IPS-20b (cell line): ENCODE data around the gene HK1.

Experiments
- H3K27ac ChIP-seq: one replicate; pipeline ENCODE4 v1.5.1; 2013; ENCODE audit warnings: low read length
- H3K27me3 ChIP-seq: 2 replicates; pipeline ENCODE4 v1.6.1; 2013; ENCODE audit warnings: mild to moderate bottlenecking, low read length, inconsistent platforms; ENCODE audit not compliant: insufficient read depth
- H3K36me3 ChIP-seq: 2 replicates; pipeline ENCODE4 v1.6.1; 2013; ENCODE audit warnings: low read depth, mild to moderate bottlenecking, inconsistent platforms, low read length, moderate library complexity; ENCODE audit not compliant: insufficient read depth
- H3K4me1 ChIP-seq: 2 replicates; pipeline ENCODE4 v1.6.1; 2013; ENCODE audit warnings: mild to moderate bottlenecking, control low read depth, inconsistent platforms, low read length, moderate library complexity; ENCODE audit not compliant: insufficient read depth
- H3K4me3 ChIP-seq: 2 replicates; pipeline ENCODE4 v1.5.1; 2013; ENCODE audit warnings: mild to moderate bottlenecking, low read length, inconsistent platforms
- H3K9ac ChIP-seq: 2 replicates; pipeline ENCODE4 v1.6.1; 2013; ENCODE audit warnings: low read depth, mild to moderate bottlenecking, inconsistent platforms, low read length, moderate library complexity
- H3K9me3 ChIP-seq: 2 replicates; pipeline ENCODE4 v1.6.1; 2013; ENCODE audit warnings: mild to moderate bottlenecking, low read depth, low read length, inconsistent platforms; ENCODE audit not compliant: insufficient read depth

Gene HK1

GRCh38 chr10:69400936-69401335, 122.6 kb downstream of the HK1 start:
- Histone ChIP-seq H3K9ac (no peak overlapping the region), H3K9me3 (no peaks in the 10 kb centered on the region), H3K27ac (no peak overlapping the region), H3K27me3 (no peaks in the 10 kb centered on the region), H3K4me3 (no peak overlapping the region), H3K36me3 (peaks cover 65% of the 10 kb centered on the region), H3K4me1 (no peaks in the 10 kb centered on the region)

- peaks cover 61% of the 10 kb centered on the region for H3K36me3 ChIP-seq
- no peak overlapping the region for H3K4me3 ChIP-seq
- no peak overlapping the region for H3K9ac ChIP-seq
- no peak overlapping the region for H3K27ac ChIP-seq
- no peaks in the 10 kb centered on the region for H3K27me3 ChIP-seq
- H3K4me1 ChIP-seq: no peaks in the 10 kb centered on the region
- no peaks in the 10 kb centered on the region for H3K9me3 ChIP-seq
Measured at GRCh38 chr10:69401416-69401815, 123.1 kb downstream of the HK1 start.

- no peak overlapping the region for H3K27ac ChIP-seq
- peaks cover 6% of the 10 kb centered on the region; the same call in 1 of the 2 replicates for H3K4me1 ChIP-seq
- H3K9me3 ChIP-seq: no peaks in the 10 kb centered on the region
- H3K9ac ChIP-seq: no peak overlapping the region
- no peaks in the 10 kb centered on the region for H3K27me3 ChIP-seq
- peaks cover 54% of the 10 kb centered on the region for H3K36me3 ChIP-seq
- H3K4me3 ChIP-seq: no peak overlapping the region
Measured at GRCh38 chr10:69402386-69402785, 124.1 kb downstream of the HK1 start.

- H3K4me3 ChIP-seq: no peak overlapping the region
- no peak overlapping the region for H3K9ac ChIP-seq
- H3K9me3 ChIP-seq: no peaks in the 10 kb centered on the region
- H3K36me3 ChIP-seq: peaks cover 48% of the 10 kb centered on the region
- H3K27ac ChIP-seq: no peak overlapping the region
- peaks cover 6% of the 10 kb centered on the region; the same call in 1 of the 2 replicates for H3K4me1 ChIP-seq
- no peaks in the 10 kb centered on the region for H3K27me3 ChIP-seq
Measured at GRCh38 chr10:69403066-69403465, 124.8 kb downstream of the HK1 start.

GRCh38 chr10:69403519-69403918, 125.2 kb downstream of the HK1 start:
- Histone ChIP-seq H3K4me3 (no peak overlapping the region), H3K27ac (no peak overlapping the region), H3K36me3 (peaks cover 43% of the 10 kb centered on the region), H3K9me3 (no peaks in the 10 kb centered on the region), H3K9ac (no peak overlapping the region), H3K4me1 (peaks cover 6% of the 10 kb centered on the region; the same call in 1 of the 2 replicates), H3K27me3 (no peaks in the 10 kb centered on the region)

- Histone ChIP-seq H3K4me1 (peaks cover 6% of the 10 kb centered on the region; the same call in 1 of the 2 replicates), H3K9me3 (no peaks in the 10 kb centered on the region), H3K27ac (no peak overlapping the region), H3K36me3 (peaks cover 34% of the 10 kb centered on the region), H3K4me3 (no peak overlapping the region), H3K27me3 (peaks cover 5% of the 10 kb centered on the region), H3K9ac (no peak overlapping the region)
Measured at GRCh38 chr10:69404786-69405185, 126.5 kb downstream of the HK1 start.

GRCh38 chr10:69405221-69405620, 126.9 kb downstream of the HK1 start:
- H3K4me3 ChIP-seq: no peak overlapping the region
- H3K27ac ChIP-seq: no peak overlapping the region
- H3K4me1 ChIP-seq: peaks cover 6% of the 10 kb centered on the region; the same call in 1 of the 2 replicates
- peaks cover 29% of the 10 kb centered on the region for H3K36me3 ChIP-seq
- H3K9me3 ChIP-seq: no peaks in the 10 kb centered on the region
- H3K9ac ChIP-seq: no peak overlapping the region
- H3K27me3 ChIP-seq: peaks cover 5% of the 10 kb centered on the region

GRCh38 chr10:69406302-69406811, 128.1 kb downstream of the HK1 start:
- Histone ChIP-seq H3K9me3 (no peaks in the 10 kb centered on the region), H3K27ac (no peak overlapping the region), H3K9ac (no peak overlapping the region), H3K36me3 (peaks cover 18% of the 10 kb centered on the region; the same call in 1 of the 2 replicates), H3K4me1 (peaks cover 6% of the 10 kb centered on the region; the same call in 1 of the 2 replicates), H3K27me3 (peaks cover 5% of the 10 kb centered on the region), H3K4me3 (no peak overlapping the region)

GRCh38 chr10:69406816-69407580, 128.7 kb downstream of the HK1 start:
- Histone ChIP-seq H3K4me3 (no peak overlapping the region), H3K4me1 (peaks cover 6% of the 10 kb centered on the region; the same call in 1 of the 2 replicates), H3K9me3 (no peaks in the 10 kb centered on the region), H3K36me3 (peaks cover 13% of the 10 kb centered on the region; the same call in 1 of the 2 replicates), H3K9ac (no peak overlapping the region), H3K27ac (no peak overlapping the region), H3K27me3 (peaks cover 5% of the 10 kb centered on the region)

- no peak overlapping the region for H3K27ac ChIP-seq
- H3K27me3 ChIP-seq: peaks cover 5% of the 10 kb centered on the region
- peaks cover 9% of the 10 kb centered on the region; the same call in 1 of the 2 replicates for H3K36me3 ChIP-seq
- no peak overlapping the region for H3K4me3 ChIP-seq
- H3K9me3 ChIP-seq: no peaks in the 10 kb centered on the region
- peaks cover 6% of the 10 kb centered on the region; the same call in 1 of the 2 replicates for H3K4me1 ChIP-seq
- H3K9ac ChIP-seq: no peak overlapping the region
Measured at GRCh38 chr10:69407621-69408301, 129.5 kb downstream of the HK1 start.

GRCh38 chr10:69408318-69409175, 130.3 kb downstream of the HK1 start:
- Histone ChIP-seq H3K36me3 (peaks cover 2% of the 10 kb centered on the region; the same call in 1 of the 2 replicates), H3K27me3 (peaks cover 5% of the 10 kb centered on the region), H3K4me1 (peaks cover 6% of the 10 kb centered on the region; the same call in 1 of the 2 replicates), H3K27ac (no peak overlapping the region), H3K9me3 (no peaks in the 10 kb centered on the region), H3K4me3 (peak overlapping the region; percentile 23; the same call in 1 of the 2 replicates), H3K9ac (no peak overlapping the region)
